ENCODE data around the gene GINS2.

The GINS2 gene

DNA sequence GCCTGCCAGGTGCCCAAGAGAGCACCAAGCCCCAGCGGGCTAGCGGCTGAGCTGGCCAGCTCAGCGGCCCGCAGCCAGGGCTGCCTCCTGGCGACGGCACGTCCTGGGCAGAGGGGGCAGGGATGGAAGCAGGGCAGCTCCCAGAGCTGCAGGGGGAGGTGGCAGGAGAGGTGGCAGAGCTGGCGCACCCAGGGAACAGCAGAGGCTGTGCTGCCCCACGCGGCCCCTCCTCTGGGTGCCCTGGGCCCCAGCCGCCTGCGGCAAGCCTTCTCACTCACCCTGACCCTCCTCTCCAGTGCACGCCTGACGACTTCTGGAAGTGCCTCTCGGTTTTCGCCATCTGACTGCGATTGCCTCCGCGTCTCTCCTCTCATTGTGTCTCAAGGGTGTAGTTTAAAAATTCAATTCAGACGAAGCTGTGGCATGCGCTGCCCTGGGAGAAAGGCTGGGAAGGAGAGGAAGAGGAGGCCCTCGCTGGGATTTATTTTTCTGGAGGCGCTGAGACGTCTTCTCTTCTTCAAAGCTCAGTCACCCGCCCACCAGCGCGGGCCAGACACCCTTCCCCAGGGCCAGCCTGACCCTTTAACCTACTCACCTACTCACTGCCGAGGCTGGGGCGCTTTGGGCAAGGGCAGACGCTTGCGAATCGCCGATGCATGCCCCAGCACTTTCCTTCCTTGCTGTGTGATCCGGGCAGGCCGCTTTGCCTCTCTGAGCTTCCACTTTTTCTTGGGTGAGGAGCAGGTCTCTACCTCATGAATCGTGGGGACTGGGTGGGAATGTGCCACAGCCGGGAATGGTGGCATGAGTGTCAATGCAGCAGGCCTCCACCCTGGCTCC is 50.7 kb downstream of the GINS2 start:
- no peaks in the 10 kb centered on the region for H3K9me3 ChIP-seq (ENCODE audit: control insufficient read depth, low read length)
- H3K27ac ChIP-seq (ENCODE audit: low read depth, low read length, severe bottlenecking), result no peak overlapping the region
- 90 to 95% methylated on average over 16 to 24 of the region's 37 CpGs for WGBS, 2 experiments (ENCODE audit: insufficient coverage in 2 of 2)
- H3K4me1 ChIP-seq (ENCODE audit: control insufficient read depth, insufficient read depth, low read length, poor library complexity, severe bottlenecking), result peaks cover 6% of the 10 kb centered on the region
- H3K36me3 ChIP-seq (ENCODE audit: control insufficient read depth, insufficient read depth, low read length), result no peaks in the 10 kb centered on the region
- no peak overlapping the region for H3K4me3 ChIP-seq (ENCODE audit: extremely low read depth, insufficient read depth, low read length, poor library complexity, severe bottlenecking)

DNA sequence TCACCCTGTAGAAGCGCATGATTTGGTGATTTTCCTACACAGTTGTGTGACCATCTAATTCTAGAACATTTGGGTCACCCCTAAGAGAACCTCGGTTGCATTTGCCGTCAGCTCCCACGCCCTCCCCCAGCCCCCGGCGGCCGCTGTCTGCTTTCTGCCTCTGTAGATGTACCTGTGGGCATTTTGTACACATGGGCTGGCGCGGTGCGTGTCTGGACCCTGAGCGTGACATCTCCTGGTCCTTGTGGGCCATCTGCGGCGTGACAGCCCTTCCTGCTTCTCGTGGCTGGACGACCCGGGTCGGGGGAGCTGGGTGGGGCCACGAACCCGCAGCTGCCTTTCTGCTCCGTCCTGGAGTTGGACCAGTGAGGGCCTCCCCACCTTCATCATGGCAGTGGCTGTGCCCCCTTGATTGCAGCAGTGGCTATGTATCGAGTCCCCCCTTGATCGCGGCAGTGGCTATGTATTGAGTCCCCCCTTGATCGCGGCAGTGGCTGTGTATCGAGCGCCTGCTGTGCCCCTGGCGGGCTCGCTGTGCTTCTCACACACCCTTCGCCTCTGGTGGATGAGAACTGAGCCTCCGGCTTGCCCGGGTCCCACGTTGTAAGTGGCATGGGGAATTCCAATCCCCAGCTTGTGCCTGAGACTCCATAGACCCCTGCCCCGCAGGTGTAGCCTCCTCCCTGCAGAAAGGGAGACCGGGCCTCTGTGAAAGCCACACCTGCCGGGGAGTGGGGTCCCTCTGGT is 51.5 kb downstream of the GINS2 start:
- no peaks in the 10 kb centered on the region for H3K9me3 ChIP-seq (ENCODE audit: control insufficient read depth, low read length)
- WGBS, 2 experiments (ENCODE audit: insufficient coverage in 2 of 2), result 93 to 96% methylated on average over 29 to 31 of the region's 36 CpGs
- no peaks in the 10 kb centered on the region for H3K36me3 ChIP-seq (ENCODE audit: control insufficient read depth, insufficient read depth, low read length)
- H3K4me3 ChIP-seq (ENCODE audit: extremely low read depth, insufficient read depth, low read length, poor library complexity, severe bottlenecking), result no peak overlapping the region
- H3K27ac ChIP-seq (ENCODE audit: low read depth, low read length, severe bottlenecking), result no peak overlapping the region
- H3K4me1 ChIP-seq (ENCODE audit: control insufficient read depth, insufficient read depth, low read length, poor library complexity, severe bottlenecking), result peaks cover 6% of the 10 kb centered on the region

DNA sequence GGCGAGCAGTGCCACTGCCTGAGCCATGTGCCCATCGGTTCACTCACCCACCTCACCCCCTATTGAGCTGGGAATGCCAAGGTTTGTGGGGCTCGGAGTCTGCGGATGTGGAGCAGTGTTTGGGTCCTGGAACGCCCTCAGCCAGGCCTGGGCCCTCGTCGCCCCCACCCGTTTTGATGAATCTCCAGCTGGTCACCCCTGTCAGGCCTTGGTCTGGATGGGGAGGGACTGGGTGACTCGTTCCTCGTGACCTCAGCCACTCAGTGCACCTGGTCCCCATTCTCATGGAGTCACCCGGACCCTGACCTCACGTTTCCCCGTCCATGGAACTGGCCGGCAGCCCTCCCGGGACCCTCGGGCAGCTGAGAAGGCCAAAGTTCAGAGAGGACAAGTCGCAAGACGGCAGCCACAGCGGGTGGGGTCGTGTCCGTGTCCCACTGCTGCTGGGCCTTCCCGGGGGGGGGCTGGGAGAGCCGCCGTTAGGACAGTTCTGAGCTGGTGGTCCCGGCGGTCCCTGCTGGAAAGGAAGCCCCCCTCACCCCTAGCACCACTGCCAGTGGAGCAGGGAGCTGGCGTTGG is 52.4 kb downstream of the GINS2 start:
- no peak overlapping the region for H3K27ac ChIP-seq (ENCODE audit: low read depth, low read length, severe bottlenecking)
- H3K9me3 ChIP-seq (ENCODE audit: control insufficient read depth, low read length), result no peaks in the 10 kb centered on the region
- H3K4me3 ChIP-seq (ENCODE audit: extremely low read depth, insufficient read depth, low read length, poor library complexity, severe bottlenecking), result no peak overlapping the region
- 95% methylated on average over 24 to 26 of the region's 27 CpGs for WGBS, 2 experiments (ENCODE audit: insufficient coverage in 2 of 2)
- H3K4me1 ChIP-seq (ENCODE audit: control insufficient read depth, insufficient read depth, low read length, poor library complexity, severe bottlenecking), result peaks cover 3% of the 10 kb centered on the region
- H3K36me3 ChIP-seq (ENCODE audit: control insufficient read depth, insufficient read depth, low read length), result no peaks in the 10 kb centered on the region

DNA sequence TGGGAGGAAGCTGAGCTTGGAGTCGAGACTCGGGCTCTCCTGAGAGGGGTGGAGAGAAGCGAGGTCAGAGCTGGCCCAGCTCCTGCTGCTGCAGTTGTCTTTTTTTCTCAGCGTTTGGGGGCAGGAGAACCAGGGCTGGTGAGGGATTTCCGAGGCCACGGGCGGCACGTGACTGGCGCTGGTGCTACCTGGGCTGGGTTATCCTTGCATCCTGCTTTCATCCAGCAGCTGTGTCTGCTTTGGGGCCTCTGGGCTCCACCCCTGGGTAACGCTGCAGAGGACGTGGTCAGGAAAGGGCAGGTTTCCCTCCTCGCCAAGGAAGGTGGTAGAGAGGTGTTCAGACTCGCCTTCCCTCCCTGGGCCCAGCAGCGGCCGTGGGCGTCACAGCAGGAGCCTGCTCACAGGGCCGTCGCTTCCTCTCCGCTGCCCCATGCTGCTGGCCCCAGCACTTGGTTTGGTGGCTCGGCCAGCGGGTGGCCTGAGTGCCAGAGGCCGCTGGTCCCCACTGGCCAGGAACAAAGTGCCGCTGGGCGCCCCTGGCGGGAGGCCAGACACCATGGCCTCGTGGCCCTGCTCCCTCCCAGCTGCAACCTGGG is 53.1 kb downstream of the GINS2 start:
- H3K4me1 ChIP-seq (ENCODE audit: control insufficient read depth, insufficient read depth, low read length, poor library complexity, severe bottlenecking), result no peaks in the 10 kb centered on the region
- 93% methylated on average over 26 of the region's 26 CpGs for WGBS, 2 experiments (ENCODE audit: insufficient coverage in 2 of 2)

DNA sequence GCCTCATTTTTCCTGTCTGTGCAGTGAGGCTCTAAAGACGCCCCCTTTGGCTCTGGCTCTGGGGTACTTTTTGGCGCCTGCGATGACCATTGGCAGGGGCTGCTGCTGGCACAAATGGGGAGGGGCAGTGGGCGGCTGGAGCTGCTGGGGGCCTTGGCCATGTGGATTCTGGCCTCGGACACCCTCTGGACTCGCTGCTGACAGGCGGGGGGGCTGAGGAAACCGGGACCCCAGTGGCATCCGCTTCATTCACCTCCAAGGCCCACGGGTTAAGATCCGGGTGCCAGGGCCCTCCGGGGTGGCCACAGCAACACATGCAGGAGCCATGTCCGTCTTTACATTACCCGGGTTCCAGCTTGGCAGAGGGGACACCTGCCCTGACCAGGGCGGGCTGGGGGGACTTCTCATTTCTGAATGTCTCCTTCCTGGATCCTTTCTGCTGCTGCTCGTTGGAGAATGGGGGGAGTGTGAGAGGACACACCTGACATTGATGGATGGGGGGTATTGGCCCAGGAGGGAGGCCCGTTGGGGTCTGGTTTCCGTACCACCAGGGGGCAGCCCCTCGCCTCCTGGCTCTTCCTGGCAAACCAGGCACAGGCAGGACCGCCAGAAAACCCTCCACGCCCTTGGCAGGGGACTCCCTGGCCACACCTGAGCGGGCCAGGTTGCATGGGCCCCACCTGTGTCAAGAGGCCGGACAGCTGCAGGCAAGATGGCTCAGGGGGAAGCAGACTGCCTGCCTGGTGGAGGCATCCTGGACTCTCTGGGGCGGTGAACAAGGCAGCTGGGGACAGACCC is 53.8 kb downstream of the GINS2 start:
- no peaks in the 10 kb centered on the region for H3K4me1 ChIP-seq (ENCODE audit: control insufficient read depth, insufficient read depth, low read length, poor library complexity, severe bottlenecking)
- WGBS, 2 experiments (ENCODE audit: insufficient coverage in 2 of 2), result 86 to 87% methylated on average over 18 to 24 of the region's 24 CpGs
- H3K4me3 ChIP-seq (ENCODE audit: extremely low read depth, insufficient read depth, low read length, poor library complexity, severe bottlenecking), result no peak overlapping the region
- H3K27ac ChIP-seq (ENCODE audit: low read depth, low read length, severe bottlenecking), result no peak overlapping the region
- H3K9me3 ChIP-seq (ENCODE audit: control insufficient read depth, low read length), result peaks cover 1% of the 10 kb centered on the region
- no peaks in the 10 kb centered on the region for H3K36me3 ChIP-seq (ENCODE audit: control insufficient read depth, insufficient read depth, low read length)

More for the DNA sequence above, 53.1 kb downstream of the GINS2 start:
- H3K4me3 ChIP-seq (ENCODE audit: extremely low read depth, insufficient read depth, low read length, poor library complexity, severe bottlenecking), result no peak overlapping the region
- no peak overlapping the region for H3K27ac ChIP-seq (ENCODE audit: low read depth, low read length, severe bottlenecking)
- H3K9me3 ChIP-seq (ENCODE audit: control insufficient read depth, low read length), result no peaks in the 10 kb centered on the region
- no peaks in the 10 kb centered on the region for H3K36me3 ChIP-seq (ENCODE audit: control insufficient read depth, insufficient read depth, low read length)

DNA sequence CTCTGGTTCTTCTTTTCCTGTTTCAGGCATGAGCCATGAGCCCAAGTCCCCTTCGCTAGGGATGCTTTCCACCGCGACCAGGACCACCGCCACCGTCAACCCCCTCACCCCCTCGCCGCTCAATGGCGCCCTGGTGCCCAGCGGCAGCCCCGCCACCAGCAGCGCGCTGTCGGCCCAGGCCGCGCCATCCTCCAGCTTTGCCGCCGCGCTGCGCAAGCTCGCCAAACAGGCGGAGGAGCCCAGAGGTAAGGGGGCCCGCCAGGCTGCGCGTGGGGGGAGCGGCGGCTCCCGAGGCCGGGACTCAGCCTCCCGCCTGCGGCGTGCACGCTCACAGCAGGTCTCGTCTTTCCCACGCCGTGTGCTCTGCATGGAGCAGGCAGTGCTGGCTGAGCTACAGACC is 54.9 kb downstream of the GINS2 start:
- Histone ChIP-seq H3K9me3 (ENCODE audit: control insufficient read depth, low read length) (peaks cover 12% of the 10 kb centered on the region), H3K27ac (ENCODE audit: low read depth, low read length, severe bottlenecking) (no peak overlapping the region), H3K4me1 (ENCODE audit: control insufficient read depth, insufficient read depth, low read length, poor library complexity, severe bottlenecking) (no peaks in the 10 kb centered on the region), H3K36me3 (ENCODE audit: control insufficient read depth, insufficient read depth, low read length) (peaks cover 6% of the 10 kb centered on the region), H3K4me3 (ENCODE audit: extremely low read depth, insufficient read depth, low read length, poor library complexity, severe bottlenecking) (no peak overlapping the region)
- WGBS, 2 experiments (ENCODE audit: insufficient coverage in 2 of 2), result 90 to 96% methylated on average over 28 to 33 of the region's 35 CpGs

DNA sequence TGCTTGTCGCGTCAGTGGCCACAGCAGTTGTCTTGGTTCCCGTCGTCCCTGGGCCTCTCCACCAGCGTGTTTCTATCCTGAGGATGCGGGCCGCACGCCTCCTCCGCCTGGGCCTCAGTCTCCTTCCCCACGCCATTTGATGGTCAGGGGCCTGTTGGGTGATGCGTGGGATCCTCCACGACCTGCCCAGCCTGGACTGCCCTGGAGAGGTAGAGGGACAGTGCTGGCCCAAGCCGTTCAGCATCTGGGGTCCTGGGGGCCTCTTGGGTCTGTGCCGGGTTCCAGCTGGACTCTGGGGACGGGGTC is 55.4 kb downstream of the GINS2 start:
- H3K4me1 ChIP-seq (ENCODE audit: control insufficient read depth, insufficient read depth, low read length, poor library complexity, severe bottlenecking), result no peaks in the 10 kb centered on the region
- no peak overlapping the region for H3K27ac ChIP-seq (ENCODE audit: low read depth, low read length, severe bottlenecking)
- H3K9me3 ChIP-seq (ENCODE audit: control insufficient read depth, low read length), result peaks cover 13% of the 10 kb centered on the region
- H3K4me3 ChIP-seq (ENCODE audit: extremely low read depth, insufficient read depth, low read length, poor library complexity, severe bottlenecking), result no peak overlapping the region
- H3K36me3 ChIP-seq (ENCODE audit: control insufficient read depth, insufficient read depth, low read length), result peaks cover 6% of the 10 kb centered on the region
- WGBS, 2 experiments (ENCODE audit: insufficient coverage in 2 of 2), result 94% methylated on average over 9 to 13 of the region's 15 CpGs

DNA sequence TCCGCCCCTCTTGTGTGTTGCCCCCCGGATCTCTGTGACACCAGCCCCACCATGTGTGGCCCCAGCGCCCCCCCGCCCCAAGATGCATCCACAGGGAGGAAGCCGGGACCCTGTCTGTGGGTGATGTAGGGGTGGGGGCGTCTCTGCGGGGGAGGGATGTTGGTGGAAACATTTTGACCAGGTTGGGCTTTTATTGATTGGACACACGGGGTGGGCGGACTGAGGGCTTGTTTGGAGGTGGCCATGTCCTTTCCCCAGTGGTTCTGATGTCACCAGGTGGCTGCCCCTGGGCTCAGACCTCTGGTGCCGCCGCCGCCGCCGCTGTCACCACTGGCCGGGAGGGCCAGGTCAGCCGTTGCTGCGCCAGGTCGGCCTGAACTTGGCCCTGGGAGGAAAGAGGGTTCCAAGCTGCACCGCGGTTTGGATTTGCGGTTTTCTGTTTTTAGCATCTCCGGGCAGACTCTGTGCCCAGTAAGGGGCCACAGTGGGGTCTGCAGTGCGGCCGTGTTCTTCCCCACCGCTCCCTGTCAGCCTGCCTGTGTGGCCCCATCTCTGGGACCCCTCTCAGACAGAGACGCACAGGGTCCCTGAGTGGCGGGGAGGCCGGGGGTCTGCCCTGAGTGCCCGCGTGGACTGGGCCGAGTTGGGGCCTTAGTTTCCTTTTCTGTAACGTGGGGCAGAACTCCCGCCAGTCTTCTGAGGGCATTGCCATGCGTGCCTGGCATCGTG is 55.9 kb downstream of the GINS2 start:
- no peak overlapping the region for H3K27ac ChIP-seq (ENCODE audit: low read depth, low read length, severe bottlenecking)
- no peak overlapping the region for H3K4me3 ChIP-seq (ENCODE audit: extremely low read depth, insufficient read depth, low read length, poor library complexity, severe bottlenecking)
- H3K36me3 ChIP-seq (ENCODE audit: control insufficient read depth, insufficient read depth, low read length), result peaks cover 6% of the 10 kb centered on the region
- H3K4me1 ChIP-seq (ENCODE audit: control insufficient read depth, insufficient read depth, low read length, poor library complexity, severe bottlenecking), result peaks cover 5% of the 10 kb centered on the region
- 94 to 96% methylated on average over 24 to 28 of the region's 35 CpGs for WGBS, 2 experiments (ENCODE audit: insufficient coverage in 2 of 2)
- H3K9me3 ChIP-seq (ENCODE audit: control insufficient read depth, low read length), result peaks cover 13% of the 10 kb centered on the region

- 88 to 96% methylated on average over 22 to 25 of the region's 27 CpGs for whole genome bisulfite sequencing, 2 experiments (ENCODE audit: insufficient coverage in 2 of 2)
- H3K4me3 ChIP-seq (ENCODE audit: extremely low read depth, insufficient read depth, low read length, poor library complexity, severe bottlenecking), result no peak overlapping the region
- peaks cover 14% of the 10 kb centered on the region for H3K4me1 ChIP-seq (ENCODE audit: control insufficient read depth, insufficient read depth, low read length, poor library complexity, severe bottlenecking)
- peaks cover 6% of the 10 kb centered on the region for H3K36me3 ChIP-seq (ENCODE audit: control insufficient read depth, insufficient read depth, low read length)
- no peak overlapping the region for H3K27ac ChIP-seq (ENCODE audit: low read depth, low read length, severe bottlenecking)
- H3K9me3 ChIP-seq (ENCODE audit: control insufficient read depth, low read length), result peaks cover 13% of the 10 kb centered on the region
Observed at GRCh38 chr16:85631802-85632393, 56.9 kb downstream of the GINS2 start.
